ENCODE measurements around the gene C6orf136. TPM values are rescaled to one million over a fixed set of nuclear protein-coding genes. Genes with fewer than 3 reads are reported as not detected.
A peak's percentile ranks its signal among the peaks of the same experiment; 100 is the strongest.

C6orf136 gene
- total RNA-seq, 4 donors from 2014 or later: 11.2 to 24.9 (median 19.8) TPM

DNA sequence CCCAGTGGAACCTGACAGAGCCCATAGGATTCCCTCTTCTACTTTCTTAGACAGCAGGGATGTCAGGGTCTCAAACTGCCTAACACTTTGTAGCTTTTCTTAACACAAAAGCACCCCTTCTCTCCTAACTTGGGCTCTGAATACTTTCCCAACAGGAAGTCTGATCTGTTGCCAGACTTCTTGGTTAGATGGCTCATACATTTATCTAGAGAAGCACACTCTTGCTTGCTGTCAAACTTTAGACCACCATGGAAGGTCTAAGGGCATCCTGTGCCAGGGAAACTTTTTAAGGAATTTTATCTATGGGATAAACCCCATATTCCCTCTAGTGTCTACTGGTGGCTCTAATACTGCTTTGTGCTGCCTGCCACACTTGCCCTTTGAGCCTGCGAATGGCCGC is 3.3 kb upstream of the C6orf136 start:
- intact Hi-C loops (cut with DNase I; ENCODE audit: low total_unique reads) (no loop called here), in situ Hi-C loops (cut with MboI; ENCODE audit: low sequenced_read_pairs in 4 of 4) (no loop called here)
- Histone ChIP-seq H3K27ac (no peak overlapping the region), H3K9me3 (no peaks in the 10 kb centered on the region), H3K36me3 (peaks cover 0 to 12% of the 10 kb centered on the region in 2 donors), H3K4me3 (no peak overlapping the region), H3K27me3 (no peaks in the 10 kb centered on the region), H3K4me1 (peaks cover 11% of the 10 kb centered on the region in 2 donors)
- DNase-seq (no peak), ATAC-seq (no peak)
- TF ChIP-seq, protein P1, sequence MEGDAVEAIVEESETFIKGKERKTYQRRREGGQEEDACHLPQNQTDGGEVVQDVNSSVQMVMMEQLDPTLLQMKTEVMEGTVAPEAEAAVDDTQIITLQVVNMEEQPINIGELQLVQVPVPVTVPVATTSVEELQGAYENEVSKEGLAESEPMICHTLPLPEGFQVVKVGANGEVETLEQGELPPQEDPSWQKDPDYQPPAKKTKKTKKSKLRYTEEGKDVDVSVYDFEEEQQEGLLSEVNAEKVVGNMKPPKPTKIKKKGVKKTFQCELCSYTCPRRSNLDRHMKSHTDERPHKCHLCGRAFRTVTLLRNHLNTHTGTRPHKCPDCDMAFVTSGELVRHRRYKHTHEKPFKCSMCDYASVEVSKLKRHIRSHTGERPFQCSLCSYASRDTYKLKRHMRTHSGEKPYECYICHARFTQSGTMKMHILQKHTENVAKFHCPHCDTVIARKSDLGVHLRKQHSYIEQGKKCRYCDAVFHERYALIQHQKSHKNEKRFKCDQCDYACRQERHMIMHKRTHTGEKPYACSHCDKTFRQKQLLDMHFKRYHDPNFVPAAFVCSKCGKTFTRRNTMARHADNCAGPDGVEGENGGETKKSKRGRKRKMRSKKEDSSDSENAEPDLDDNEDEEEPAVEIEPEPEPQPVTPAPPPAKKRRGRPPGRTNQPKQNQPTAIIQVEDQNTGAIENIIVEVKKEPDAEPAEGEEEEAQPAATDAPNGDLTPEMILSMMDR (IDR thresholded peaks at IDR 0.05 in 4 of 5, conservative IDR thresholded peaks at IDR 0.05 in 1 of 5): no peak
- TF ChIP-seq POLR2A (IDR thresholded peaks at IDR 0.05): no peak

DNA sequence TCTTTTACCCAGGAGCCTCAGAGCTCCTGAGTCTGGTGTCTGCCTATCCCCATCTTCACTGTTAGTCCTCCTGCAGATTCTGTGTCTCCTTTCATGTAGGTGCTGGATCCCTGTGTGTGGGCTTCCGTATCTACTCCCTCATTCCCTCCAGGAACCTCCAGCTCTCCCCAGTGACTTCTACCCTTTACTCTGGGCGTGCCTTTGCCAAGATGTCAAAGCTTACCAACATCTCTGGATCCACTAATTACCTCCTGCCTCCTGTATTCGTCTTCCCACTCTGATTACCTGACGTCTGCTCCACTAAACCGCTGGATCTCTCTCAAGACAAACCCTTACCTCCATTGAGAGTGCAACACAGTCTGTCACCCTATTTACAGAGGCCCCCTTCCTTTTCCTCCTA is 2.2 kb upstream of the C6orf136 start:
- TF ChIP-seq POLR2A (IDR thresholded peaks at IDR 0.05): no peak
- TF ChIP-seq, protein P1 (IDR thresholded peaks at IDR 0.05 in 4 of 5, conservative IDR thresholded peaks at IDR 0.05 in 1 of 5): no peak
- Histone ChIP-seq H3K27ac (no peak overlapping the region), H3K9me3 (no peaks in the 10 kb centered on the region), H3K27me3 (no peaks in the 10 kb centered on the region), H3K4me3 (no peak overlapping the region), H3K4me1 (peaks cover 11 to 15% of the 10 kb centered on the region in 2 donors), H3K36me3 (peaks cover 0 to 15% of the 10 kb centered on the region in 2 donors)
- in situ Hi-C loops (cut with MboI; ENCODE audit: low sequenced_read_pairs in 4 of 4) (no loop called here), intact Hi-C loops (cut with DNase I; ENCODE audit: low total_unique reads) (no loop called here)
- no peak for ATAC-seq
- no peak for DNase-seq

DNA sequence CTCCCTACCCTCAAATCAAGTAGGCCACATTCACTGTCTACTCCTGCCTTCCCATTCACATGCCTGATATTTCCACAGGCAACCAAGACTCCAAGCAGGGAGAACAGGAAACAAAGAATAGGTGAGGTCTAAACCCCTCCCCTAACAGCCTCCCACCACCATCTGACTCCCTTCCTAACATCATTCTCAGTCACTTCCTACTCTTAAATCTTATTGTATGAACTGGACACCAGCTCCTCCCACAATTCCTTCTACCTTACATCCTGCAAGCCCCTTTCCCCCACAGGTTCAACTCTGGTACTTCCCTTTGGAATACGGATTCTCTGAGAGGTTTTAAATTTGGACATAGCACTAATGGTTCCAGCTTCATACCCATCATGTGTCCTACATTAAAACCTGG is 944 bp upstream of the C6orf136 start:
- no peak overlapping the region for H3K4me3 ChIP-seq
- DNase-seq: no peak

DNA sequence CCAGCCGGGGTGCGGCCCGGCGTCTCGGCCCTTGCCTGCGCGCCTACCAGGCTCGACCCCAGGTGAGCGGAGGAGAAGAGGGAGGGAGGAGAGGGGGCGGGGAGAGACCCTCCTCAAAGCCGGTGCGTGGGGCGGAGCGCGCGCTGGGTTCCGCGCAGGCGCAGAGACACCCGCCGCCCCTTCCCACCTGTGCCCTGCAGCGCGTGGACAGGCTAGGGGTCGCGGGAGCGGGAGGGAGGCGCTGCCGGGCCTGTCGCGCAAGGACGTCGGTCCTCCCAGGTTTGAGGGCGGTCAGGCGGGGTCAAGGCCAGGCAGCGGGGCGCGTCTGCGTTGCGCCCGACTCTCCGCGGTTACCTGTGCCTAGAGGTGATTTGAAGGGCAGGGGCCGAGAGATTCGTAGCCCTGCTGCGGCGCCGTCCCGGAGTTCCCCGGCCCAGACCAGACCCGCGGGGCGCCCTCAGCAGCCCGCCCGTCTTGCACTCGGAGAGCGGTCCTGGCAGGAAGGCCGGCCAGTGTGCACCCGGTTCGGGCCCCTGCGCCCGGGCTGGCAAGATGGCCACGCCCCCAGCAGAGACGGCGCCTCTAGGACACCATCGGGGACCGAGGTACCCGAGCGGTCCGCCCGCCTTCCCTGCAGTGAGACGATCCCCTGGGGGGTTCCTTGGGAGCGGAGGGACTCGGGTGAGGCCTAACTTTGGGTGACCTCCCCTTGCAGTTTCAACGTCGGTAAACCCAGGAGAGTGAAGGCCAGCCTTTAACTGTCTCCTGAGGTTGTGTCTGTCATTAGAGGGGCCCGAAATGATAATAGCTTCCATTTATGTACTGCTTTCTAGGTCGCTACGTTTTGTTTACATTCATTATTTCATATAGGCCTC is 546 bp downstream of the C6orf136 start:
- Histone ChIP-seq H3K4me1 (peaks cover 11 to 15% of the 10 kb centered on the region in 2 donors), H3K27ac (peak overlapping the region; percentile 97 to 100 (median 98)), H3K4me3 (peak overlapping the region; percentile 84 to 100 (median 92)), H3K9me3 (no peaks in the 10 kb centered on the region), H3K27me3 (no peaks in the 10 kb centered on the region), H3K36me3 (peaks cover 0 to 27% of the 10 kb centered on the region in 2 donors)
- intact Hi-C loops (cut with DNase I; ENCODE audit: low total_unique reads) (loop anchor here (1.0 kb wide), 1 partner anchor 26 kb away; the partner anchor contains the start of gene DHX16), in situ Hi-C loops (cut with MboI; ENCODE audit: low sequenced_read_pairs in 4 of 4) (no loop called here)
- ATAC-seq: peak; percentile 79 to 80
- DNase-seq: peak; percentile 32 to 66
- peak; percentile 39 to 46 for TF ChIP-seq POLR2A (IDR thresholded peaks at IDR 0.05)
- TF ChIP-seq, protein P1 (IDR thresholded peaks at IDR 0.05 in 4 of 5, conservative IDR thresholded peaks at IDR 0.05 in 1 of 5): no peak

More for the DNA sequence above, 944 bp upstream of the C6orf136 start:
- TF ChIP-seq, protein P1 (IDR thresholded peaks at IDR 0.05 in 4 of 5, conservative IDR thresholded peaks at IDR 0.05 in 1 of 5): no peak
- no peak for TF ChIP-seq POLR2A (IDR thresholded peaks at IDR 0.05)
- no peak for ATAC-seq
- Histone ChIP-seq H3K27me3 (no peaks in the 10 kb centered on the region), H3K4me1 (peaks cover 11 to 15% of the 10 kb centered on the region in 2 donors), H3K9me3 (no peaks in the 10 kb centered on the region), H3K27ac (peak overlapping the region in 2 of 4 donors; percentile 97 to 100), H3K36me3 (peaks cover 0 to 16% of the 10 kb centered on the region in 2 donors)
- intact Hi-C loops (cut with DNase I; ENCODE audit: low total_unique reads): no loop called here
- in situ Hi-C loops (cut with MboI; ENCODE audit: low sequenced_read_pairs in 4 of 4): no loop called here

All from gastrocnemius medialis (tissue), 4 donors.